HuH-7.5 (cell line): ENCODE results near the gene PRPH2.
"Not testable (repeated sequence)": the region's sequence is repeated elsewhere in the genome, so short reads cannot be mapped to it uniquely, and the experiment has no call there.

Experiments
- DNase-seq: peaks from one replicate; pipeline ENCODE4 v3.0.0; 2011; ENCODE audit warnings: low spot score

Gene PRPH2

GRCh38 chr6:42742116-42742894, 19.9 kb upstream of the PRPH2 start:
- DNase-seq = no peak

- no peak for DNase-seq
Measured at GRCh38 chr6:42740725-42741124, 18.3 kb upstream of the PRPH2 start.

GRCh38 chr6:42735976-42736375, 13.6 kb upstream of the PRPH2 start:
- DNase-seq = no peak

GRCh38 chr6:42733867-42734481, 11.6 kb upstream of the PRPH2 start:
- not testable (repeated sequence) for DNase-seq

GRCh38 chr6:42729731-42730130, 7.3 kb upstream of the PRPH2 start:
- DNase-seq = no peak

- DNase-seq = no peak
Measured at GRCh38 chr6:42727627-42728026, 5.2 kb upstream of the PRPH2 start.

- peak; percentile 22 for DNase-seq
Measured at GRCh38 chr6:42727087-42727611, 4.8 kb upstream of the PRPH2 start.

- DNase-seq = peak; percentile 70
Measured at GRCh38 chr6:42726485-42727086, 4.2 kb upstream of the PRPH2 start.

GRCh38 chr6:42726026-42726425, 3.6 kb upstream of the PRPH2 start:
- no peak for DNase-seq

GRCh38 chr6:42724825-42725224, 2.4 kb upstream of the PRPH2 start:
- no peak for DNase-seq

GRCh38 chr6:42720739-42721138, 1.7 kb downstream of the PRPH2 start:
- DNase-seq = no peak

- no peak for DNase-seq
Measured at GRCh38 chr6:42715871-42716270, 6.5 kb downstream of the PRPH2 start.

GRCh38 chr6:42714098-42714761, 8.2 kb downstream of the PRPH2 start:
- no peak for DNase-seq

- no peak for DNase-seq
Measured at GRCh38 chr6:42711930-42712329, 10.5 kb downstream of the PRPH2 start.

GRCh38 chr6:42710316-42710715, 12.1 kb downstream of the PRPH2 start:
- no peak for DNase-seq

- no peak for DNase-seq
Measured at GRCh38 chr6:42709871-42710270, 12.5 kb downstream of the PRPH2 start.

GRCh38 chr6:42708096-42708495, 14.3 kb downstream of the PRPH2 start:
- DNase-seq = no peak

- no peak for DNase-seq
Measured at GRCh38 chr6:42707595-42707994, 14.8 kb downstream of the PRPH2 start.

GRCh38 chr6:42704937-42705374, 17.4 kb downstream of the PRPH2 start:
- no peak for DNase-seq

- no peak for DNase-seq
Measured at GRCh38 chr6:42704251-42704936, 18.0 kb downstream of the PRPH2 start.

GRCh38 chr6:42702786-42703185, 19.6 kb downstream of the PRPH2 start:
- DNase-seq = not testable (repeated sequence)

- DNase-seq = no peak
Measured at GRCh38 chr6:42702200-42702599, 20.2 kb downstream of the PRPH2 start.
